ENCODE data around the gene PKMYT1.

GRCh38 chr16:2938206-2938605 is 42.0 kb downstream of the PKMYT1 start:
- no peak for TF ChIP-seq POLR2AphosphoS5 (IDR thresholded peaks at IDR 0.05)
- TF ChIP-seq, protein P1, sequence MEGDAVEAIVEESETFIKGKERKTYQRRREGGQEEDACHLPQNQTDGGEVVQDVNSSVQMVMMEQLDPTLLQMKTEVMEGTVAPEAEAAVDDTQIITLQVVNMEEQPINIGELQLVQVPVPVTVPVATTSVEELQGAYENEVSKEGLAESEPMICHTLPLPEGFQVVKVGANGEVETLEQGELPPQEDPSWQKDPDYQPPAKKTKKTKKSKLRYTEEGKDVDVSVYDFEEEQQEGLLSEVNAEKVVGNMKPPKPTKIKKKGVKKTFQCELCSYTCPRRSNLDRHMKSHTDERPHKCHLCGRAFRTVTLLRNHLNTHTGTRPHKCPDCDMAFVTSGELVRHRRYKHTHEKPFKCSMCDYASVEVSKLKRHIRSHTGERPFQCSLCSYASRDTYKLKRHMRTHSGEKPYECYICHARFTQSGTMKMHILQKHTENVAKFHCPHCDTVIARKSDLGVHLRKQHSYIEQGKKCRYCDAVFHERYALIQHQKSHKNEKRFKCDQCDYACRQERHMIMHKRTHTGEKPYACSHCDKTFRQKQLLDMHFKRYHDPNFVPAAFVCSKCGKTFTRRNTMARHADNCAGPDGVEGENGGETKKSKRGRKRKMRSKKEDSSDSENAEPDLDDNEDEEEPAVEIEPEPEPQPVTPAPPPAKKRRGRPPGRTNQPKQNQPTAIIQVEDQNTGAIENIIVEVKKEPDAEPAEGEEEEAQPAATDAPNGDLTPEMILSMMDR (IDR thresholded peaks at IDR 0.05): no peak
- no peak for TF ChIP-seq POLR2A (IDR thresholded peaks at IDR 0.05)
- TF ChIP-seq EP300 (IDR thresholded peaks at IDR 0.05): no peak

All from gastroesophageal sphincter (tissue), 3 donors.